Measurements from ENCODE around the gene NFATC2.
"Not testable (repeated sequence)": the region's sequence is repeated elsewhere in the genome, so short reads cannot be mapped to it uniquely, and the experiment has no call there.

Gene NFATC2

DNA sequence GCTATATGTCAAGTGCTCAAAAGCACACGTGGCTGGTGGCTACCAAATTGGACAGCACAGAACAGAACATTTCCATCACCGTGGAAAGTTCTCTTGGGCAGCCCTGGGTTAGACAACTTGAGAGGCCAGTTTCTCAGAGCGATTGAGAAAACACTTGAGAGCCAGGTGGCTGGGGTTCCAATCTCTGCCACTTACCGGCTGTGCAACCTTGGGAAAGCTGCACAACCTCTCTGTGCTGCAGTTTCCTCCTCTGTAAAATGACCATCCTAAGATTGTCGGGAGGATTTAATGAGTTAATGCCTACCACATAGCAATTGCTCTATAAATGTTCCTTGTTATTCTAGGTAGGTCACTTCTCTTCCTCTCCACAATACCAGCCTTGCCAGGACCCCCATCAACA, 25.1 kb upstream of the NFATC2 start:
- no peak for DNase-seq

GRCh38 chr20:51566594-51566993, 24.1 kb upstream of the NFATC2 start:
- DNase-seq: no peak

DNA sequence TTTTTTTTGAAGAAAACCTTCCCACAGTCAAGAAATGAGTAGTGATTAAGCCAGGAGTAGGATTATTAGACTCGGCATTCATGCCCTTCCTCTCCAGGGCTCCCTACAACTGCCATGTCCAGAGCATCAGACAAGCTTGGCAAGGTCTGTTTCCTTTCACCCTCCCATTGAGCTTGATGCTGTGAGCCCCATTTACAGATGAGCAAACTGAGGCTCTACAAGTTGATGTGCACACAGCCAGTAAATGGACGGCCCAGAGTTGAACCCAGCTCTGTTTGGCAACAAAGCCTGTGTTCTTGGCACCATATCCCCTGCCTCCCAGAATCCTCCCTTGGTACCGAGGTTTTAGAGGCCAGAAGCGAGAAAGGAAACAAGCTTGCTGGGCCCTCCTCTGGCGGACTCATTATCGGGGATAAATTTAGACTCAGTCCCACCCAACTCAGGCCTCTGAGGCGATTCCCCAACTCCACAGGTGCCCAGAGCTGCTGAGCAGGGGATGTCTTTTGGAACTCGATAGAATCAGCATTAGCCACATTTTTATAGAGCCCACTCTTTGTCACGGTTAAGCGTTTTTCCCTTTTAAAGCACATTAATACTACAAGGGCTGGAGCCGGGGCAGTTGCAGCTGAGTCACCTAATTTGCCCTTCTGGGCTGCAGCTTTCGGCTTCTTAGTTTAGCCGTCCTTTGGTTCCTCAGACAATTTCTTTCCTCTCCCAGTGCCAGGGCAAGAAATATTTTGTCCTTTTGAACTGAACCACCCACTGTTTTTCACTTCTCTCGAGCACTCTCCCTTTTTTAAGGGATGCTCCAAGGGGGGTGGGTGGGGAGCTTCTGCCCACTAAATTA, 23.0 kb upstream of the NFATC2 start:
- DNase-seq: no peak

DNA sequence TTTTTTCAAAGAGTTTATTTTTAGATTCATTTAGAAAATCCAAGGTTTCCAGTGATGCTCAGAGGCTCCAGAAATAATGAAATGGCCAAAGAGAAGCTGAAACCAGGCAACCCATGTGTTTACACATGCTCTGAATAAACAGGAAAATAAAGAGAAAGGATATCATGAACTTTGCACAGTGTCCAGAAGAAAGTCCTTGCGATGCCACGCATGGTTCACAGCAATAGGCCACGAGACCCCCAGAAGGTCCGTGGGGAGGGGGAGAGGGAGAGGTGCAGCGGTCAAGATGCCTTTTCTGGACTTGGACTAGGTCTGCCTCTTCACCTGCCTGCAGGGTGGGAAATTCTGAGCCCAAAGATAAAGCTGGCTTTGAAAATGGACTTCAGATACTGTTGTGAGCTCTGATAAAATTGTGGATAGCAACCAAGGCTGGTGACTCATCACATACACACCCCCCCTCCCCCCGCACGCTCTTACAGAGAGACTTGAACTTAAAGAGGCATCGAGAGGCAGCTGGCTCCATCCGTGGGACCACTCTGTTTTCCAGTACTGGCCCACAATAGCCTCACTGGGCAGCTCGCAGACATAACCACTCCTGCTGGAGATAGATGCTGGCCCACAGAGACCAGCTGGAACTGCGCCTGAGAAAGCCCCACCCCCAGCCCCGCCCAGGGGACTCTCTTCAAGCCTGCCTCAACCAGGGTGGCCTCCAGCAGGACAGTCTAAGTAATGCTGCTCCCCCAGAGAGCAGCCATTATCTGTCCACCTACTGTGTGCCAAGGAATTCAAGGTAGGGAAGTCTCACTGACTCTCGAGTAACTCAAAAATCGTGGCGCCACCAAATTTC, 21.2 kb upstream of the NFATC2 start:
- no peak for DNase-seq

DNA sequence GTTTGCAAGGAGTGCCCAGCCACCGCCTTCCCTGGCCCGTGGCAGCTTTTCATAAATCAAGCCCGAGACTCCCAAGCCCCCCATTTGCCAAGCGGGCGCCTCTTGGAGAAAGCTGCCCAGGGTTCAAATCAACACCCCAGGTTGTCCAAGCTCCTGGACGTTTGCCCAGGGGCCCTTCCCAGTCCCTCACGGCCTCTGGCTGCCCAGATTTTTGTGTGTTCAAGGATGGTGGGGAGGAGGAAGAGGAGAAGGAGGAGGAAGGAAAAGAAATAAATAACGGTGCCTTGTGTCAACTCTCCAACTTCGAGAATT, 20.6 kb upstream of the NFATC2 start:
- no peak for DNase-seq

- DNase-seq: no peak
These were observed 20.0 kb upstream of the NFATC2 start for GRCh38 chr20:51562332-51563173.

DNA sequence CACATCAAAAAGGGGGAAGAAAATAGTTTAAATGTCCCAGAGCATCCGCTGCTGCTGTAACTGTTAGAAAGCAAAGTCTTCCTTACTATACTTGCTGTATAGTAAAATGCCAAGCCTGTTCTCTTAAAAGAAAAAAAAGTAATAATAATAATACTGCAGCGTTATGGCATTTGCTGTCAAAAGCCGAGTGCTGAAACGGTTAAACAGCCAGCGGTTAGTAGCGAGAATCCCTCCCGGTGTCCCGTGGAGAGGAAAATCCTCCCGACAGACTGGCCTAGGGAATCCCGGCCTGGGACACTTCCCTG, 19.5 kb upstream of the NFATC2 start:
- DNase-seq: no peak

GRCh38 chr20:51560550-51561307, 18.2 kb upstream of the NFATC2 start:
- no peak for DNase-seq

GRCh38 chr20:51560042-51560441, 17.5 kb upstream of the NFATC2 start:
- no peak for DNase-seq

- no peak for DNase-seq
These were observed 12.1 kb upstream of the NFATC2 start for GRCh38 chr20:51554538-51555165.

DNA sequence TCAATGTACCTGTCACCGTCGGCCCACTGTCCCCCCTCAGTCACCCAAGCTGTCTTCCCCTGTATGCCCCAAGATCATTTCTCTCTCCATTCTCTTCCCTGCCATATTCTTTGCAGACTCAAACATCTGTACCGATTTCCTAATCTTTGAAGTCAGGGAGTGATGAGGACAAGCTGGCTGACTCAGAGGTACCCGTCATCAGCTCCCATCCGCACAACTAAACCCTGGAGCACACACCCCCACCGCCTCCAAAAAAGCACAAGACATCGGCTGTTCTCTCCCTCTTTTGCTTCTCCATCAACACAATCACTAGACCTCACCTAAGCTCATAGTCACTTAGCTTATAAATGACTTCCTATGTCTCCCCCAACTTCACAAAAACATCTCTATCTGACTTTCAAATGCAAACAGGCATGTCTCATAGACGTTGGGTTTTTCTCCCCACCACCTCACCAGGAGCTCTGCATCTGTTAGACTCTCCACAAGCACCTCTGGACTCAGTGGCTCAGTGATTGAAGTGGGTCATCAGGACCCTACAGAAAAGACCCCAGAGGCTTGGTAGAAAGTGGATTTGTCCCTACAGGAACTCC, 11.5 kb upstream of the NFATC2 start:
- no peak for DNase-seq

DNA sequence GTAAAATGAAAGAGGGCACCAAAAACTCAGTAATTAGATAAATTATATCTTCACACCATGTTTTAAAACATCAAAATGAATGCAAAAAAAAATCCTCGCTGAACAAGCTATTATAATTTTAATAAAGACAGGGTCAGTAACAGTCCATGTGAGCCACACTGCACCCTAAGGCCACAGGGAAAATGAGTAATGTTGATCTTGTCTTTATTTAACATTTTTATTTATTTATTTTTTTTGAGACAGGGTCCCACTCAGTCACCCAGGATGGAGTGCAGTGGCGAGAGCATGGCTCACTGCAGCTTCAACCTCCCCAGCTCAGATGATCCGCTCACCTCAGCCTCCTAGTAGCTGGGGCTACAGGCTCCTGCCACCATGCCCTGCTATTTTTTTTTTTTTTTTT, 8.7 kb upstream of the NFATC2 start:
- DNase-seq: no peak

- DNase-seq: no peak
These were observed 7.0 kb upstream of the NFATC2 start for GRCh38 chr20:51549474-51549873.

DNA sequence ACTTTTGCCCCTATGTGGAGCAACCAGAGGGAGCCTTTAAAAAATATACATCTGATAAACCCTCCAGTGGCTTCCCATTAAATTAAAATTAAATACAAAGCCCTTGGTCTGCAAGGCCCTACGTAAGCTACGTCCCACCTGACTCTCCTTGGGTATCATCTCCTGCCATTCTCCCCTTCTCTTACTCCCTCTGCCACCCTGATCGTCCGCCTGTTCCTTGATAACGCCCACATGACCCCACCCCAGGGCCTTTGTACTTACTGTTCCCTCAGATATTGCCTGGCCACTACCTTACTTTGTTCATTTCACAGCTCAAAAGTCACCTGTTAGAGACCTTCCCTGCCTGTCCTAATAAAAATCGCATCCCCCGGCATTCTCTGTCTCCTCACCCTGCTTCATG, 5.4 kb upstream of the NFATC2 start:
- DNase-seq: no peak

- no peak for DNase-seq
These were observed 3.0 kb upstream of the NFATC2 start for GRCh38 chr20:51545515-51545914.

DNA sequence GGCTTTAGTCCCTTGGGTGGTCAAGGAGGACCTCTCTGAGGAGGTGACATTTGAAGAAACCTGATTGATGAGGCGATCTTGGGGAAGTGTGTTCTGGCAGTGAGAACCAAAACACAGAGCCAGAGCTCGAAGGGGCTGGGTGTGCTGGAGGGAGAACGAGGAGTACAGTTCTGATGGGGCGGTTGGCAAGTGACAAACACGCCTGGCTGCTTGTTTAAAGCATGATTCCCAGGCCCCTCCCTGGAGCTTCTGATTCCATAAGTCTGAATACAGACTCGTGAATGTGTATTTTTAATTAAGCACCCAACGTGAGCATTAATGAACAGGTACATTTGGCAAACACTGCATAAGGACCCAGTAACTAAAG, 886 bp upstream of the NFATC2 start:
- DNase-seq: no peak

DNA sequence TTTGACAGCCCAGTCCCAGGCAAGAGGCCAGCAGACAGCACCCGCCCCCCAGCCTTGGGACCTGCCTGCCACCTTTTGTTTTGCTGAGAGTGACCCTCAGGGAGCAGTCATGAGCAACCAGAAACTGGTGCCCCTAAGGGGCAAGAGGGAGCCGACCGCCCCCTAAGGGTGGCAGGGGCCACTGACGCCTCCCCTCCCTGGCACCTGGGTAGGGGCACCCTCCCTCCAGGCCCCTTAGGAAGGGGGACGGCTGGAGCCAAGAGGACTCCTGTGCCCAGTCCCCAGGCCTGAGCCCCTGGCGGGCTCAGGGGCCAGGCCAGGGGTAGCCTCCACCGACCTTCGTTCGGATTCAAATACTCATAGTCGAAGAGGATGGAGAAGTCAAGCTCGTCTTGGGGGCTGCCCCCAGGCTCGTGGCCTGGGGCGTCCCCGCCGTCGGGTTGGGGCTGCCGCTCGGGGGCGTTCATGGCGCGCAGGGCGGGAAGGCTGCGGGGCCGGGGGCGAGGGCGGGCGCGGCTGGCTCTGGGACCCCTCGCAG, 417 bp downstream of the NFATC2 start:
- DNase-seq: no peak

GRCh38 chr20:51541189-51542032, 1.1 kb downstream of the NFATC2 start:
- DNase-seq: no peak

GRCh38 chr20:51540580-51540979, 1.9 kb downstream of the NFATC2 start:
- DNase-seq: no peak

DNA sequence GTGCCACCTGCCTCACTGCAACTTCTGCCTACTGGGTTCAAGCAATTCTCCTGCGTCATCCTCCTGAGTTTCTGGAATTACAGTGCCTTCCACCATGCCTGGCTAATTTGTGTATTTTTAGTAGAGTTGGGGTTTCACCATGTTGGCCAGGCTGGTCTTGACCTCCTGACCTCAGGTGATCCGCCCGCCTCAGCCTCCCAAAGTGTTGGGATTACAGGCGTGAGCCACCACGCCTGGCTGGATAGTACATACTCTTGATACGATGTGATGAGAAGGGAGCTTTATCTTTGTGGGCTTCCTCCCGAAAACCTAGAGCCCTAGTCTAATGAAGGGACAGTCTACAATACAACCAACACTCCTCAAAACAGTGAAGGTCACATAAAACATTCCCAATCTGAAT, 2.4 kb downstream of the NFATC2 start:
- DNase-seq: not testable (repeated sequence)
